Fibroblast of villous mesenchyme (primary cell): ENCODE results near the gene ANKRD22. TPM values are rescaled to one million over a fixed set of nuclear protein-coding genes. Genes with fewer than 3 reads are reported as not detected.
A peak's percentile ranks its signal among the peaks of the same experiment; 100 is the strongest.

Source experiments
- DNase-seq: peaks from one replicate; pipeline ENCODE4 v3.0.0-alpha.2; 2010; ENCODE audit warnings: low read depth
- H3K4me3 ChIP-seq: 2 replicates; pipeline ENCODE4 v1.5.1; 2011; ENCODE audit warnings: low read depth, mild to moderate bottlenecking, low read length
- total RNA-seq: library from RNA; depleted of rRNA; stranded (reverse); fragments of >200 nt; gene quantifications from 2 replicates; pipeline ENCODE4 v1.2.3, GENCODE V29; 2012
- TF ChIP-seq, protein P1 (sequence below): IDR thresholded peaks from 2 replicates; pipeline ENCODE4 v1.5.1; 2012; ENCODE audit warnings: low read depth, mild to moderate bottlenecking, low read length; ENCODE audit not compliant: insufficient read depth

The ANKRD22 gene
- not detected in 2 replicates for total RNA-seq

DNA sequence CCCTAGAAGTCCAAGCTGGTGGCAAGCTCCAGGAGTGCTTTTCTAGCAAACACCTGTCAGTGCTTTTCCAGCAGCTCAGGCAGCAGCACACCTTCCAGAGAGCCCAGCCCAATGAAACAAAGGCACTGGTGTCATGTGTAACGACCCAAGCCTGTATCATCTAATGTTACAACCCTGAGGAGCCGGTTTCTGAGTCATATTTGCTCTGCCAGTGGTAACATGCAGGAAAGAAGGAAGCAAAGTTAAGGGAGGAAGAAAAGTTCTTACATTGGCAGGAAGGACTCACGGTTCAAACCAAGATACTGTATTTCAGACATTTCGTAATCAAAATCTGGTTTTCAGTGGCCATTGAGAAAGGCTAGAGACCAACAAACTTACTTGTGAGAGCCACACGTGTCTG is at the start of gene ANKRD22:
ANKRD22 (minus strand) TSS at position 139 of the 400 bp plus-strand sequence. CDS start 237 bp downstream, outside the sequence.
- peak; percentile 29 for DNase-seq
- TF ChIP-seq, protein P1, sequence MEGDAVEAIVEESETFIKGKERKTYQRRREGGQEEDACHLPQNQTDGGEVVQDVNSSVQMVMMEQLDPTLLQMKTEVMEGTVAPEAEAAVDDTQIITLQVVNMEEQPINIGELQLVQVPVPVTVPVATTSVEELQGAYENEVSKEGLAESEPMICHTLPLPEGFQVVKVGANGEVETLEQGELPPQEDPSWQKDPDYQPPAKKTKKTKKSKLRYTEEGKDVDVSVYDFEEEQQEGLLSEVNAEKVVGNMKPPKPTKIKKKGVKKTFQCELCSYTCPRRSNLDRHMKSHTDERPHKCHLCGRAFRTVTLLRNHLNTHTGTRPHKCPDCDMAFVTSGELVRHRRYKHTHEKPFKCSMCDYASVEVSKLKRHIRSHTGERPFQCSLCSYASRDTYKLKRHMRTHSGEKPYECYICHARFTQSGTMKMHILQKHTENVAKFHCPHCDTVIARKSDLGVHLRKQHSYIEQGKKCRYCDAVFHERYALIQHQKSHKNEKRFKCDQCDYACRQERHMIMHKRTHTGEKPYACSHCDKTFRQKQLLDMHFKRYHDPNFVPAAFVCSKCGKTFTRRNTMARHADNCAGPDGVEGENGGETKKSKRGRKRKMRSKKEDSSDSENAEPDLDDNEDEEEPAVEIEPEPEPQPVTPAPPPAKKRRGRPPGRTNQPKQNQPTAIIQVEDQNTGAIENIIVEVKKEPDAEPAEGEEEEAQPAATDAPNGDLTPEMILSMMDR: no peak

DNA sequence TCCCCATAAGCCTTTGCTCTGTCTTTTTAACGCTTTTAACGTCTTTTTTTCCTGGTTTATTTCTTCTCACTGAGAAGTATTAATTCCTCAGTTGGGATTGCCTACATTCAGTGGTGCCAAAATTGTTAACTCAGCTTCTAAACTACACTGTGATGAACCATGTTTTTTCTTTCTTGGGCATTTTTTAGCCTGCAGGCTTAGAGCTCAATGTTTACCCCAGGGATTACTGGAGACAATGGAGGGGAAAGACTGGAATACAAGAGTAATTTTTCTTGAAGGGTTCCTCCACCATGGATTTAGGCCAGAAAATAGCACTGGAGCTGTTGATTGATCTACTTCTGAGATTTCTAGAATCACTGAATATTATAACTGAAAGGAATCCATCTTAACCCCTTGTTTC is 48.2 kb upstream of the ANKRD22 start:
- DNase-seq: no peak
- no peak overlapping the region for H3K4me3 ChIP-seq
- TF ChIP-seq, protein P1: no peak

More for the DNA sequence above, at the start of gene ANKRD22:
- no peak within 1 kb of the TSS for H3K4me3 ChIP-seq

DNA sequence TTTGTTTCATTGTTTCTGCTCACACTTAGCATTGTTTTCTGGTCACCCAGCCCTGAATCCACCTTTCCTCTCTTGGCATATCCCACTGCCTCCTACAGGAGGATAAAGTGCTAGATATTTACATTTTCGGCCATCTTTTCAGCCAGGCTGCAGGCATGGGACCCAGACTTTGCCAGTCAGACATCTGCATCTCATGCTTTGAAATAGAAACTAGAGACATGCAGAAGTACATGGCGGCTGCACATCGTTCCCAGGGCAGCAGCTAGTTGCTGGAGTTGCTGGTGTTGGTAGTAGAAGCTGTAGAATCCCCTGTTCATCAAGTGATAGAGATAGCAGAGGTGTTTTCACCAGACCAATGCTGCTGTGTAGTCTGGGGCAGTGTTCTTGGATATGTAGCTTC is 47.1 kb upstream of the ANKRD22 start:
- TF ChIP-seq, protein P1: no peak
- no peak overlapping the region for H3K4me3 ChIP-seq
- no peak for DNase-seq

DNA sequence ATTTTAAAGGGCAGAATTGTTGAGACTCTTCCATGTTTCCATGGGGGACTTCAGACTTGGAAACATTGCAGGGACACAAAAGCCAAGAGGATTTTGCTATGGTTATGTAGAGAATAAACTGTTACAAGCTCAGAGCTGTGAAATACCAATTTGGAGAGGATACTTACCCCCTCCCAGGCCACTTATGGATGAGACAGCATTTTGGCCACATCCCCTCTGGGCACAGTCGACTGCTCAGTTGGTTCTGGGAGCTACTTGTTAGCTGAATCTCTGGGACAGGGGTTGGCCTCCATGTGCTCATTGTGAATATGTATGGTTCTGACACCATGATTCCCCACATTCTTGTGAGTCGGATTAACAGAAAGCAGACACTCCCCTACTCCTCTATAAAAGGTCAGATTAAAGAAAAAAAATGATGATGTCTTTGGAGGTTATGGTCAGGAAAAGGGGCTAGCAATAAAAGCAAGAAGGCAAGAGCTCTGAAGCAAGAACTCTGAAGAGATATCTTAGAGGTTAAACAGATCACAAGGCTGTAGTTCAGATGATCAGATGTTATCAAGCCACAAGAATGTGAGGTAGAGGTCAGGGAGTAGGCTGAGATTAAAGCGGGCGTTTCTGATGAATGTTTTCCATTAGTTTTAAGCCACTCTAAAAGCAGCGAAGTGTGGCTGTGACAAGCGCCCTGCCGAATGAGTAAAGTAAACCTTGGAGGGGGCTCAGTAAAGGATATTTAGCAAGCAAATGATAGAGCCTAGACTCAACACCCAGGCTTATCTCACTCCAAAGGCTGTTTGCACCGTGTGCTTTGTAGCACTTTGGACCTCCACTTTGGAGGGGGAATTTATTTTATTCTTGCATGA is 45.6 kb upstream of the ANKRD22 start:
- peak; percentile 66 for DNase-seq
- TF ChIP-seq, protein P1: no peak
- H3K4me3 ChIP-seq: no peak overlapping the region

DNA sequence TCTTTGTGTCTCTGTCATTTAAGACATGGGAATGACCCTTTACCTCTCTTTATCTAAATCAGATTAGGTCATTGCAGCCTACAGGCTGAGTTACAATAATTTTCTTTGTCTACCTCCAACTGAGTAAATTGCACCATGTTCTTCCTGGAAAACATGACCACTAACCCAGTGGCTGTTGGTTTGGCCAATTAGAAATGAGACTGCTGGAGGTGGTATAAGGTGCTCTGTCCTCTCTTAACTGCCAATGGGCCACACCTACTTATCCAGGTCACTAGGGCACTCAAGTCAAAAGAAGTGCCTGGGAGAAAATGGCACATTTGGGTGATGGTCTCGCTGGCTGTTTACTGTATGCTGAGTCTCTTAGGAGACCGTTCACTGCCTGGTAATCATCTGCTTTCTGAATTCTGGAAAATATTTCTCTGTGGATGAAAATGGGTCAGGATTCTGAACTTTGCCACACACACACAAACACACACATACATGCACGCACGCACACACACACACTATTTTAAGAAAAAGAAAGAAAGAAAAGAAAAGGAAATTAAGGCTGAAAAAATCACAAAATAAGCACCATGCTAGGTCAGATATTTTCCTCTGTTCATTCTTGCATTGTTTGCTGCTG is 44.8 kb upstream of the ANKRD22 start:
- no peak overlapping the region for H3K4me3 ChIP-seq
- DNase-seq: no peak
- TF ChIP-seq, protein P1: no peak

DNA sequence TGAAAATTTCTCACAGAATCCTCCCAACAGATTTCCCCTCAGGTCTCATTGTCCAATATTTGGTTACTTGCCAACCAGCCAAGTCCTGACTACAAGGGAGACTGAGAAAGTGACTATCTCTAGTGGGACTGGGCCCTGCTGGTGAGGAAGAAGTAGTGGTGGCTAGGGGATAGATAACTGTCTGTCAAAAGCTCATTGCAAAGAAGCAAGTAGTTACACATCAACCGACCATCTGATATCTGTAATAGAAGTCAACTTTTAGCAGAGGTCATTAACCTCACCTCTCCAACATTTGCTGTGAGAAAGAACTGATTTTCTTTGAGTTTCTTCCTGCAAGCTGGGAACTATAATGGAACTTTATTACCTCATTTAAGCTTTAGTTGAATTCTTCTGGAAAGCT is 43.6 kb upstream of the ANKRD22 start:
- no peak for DNase-seq
- TF ChIP-seq, protein P1: no peak
- H3K4me3 ChIP-seq: no peak overlapping the region
